ENCODE results near the gene CAMK1D.
"Not testable (repeated sequence)": the region's sequence is repeated elsewhere in the genome, so short reads cannot be mapped to it uniquely, and the experiment has no call there.

Gene CAMK1D

DNA sequence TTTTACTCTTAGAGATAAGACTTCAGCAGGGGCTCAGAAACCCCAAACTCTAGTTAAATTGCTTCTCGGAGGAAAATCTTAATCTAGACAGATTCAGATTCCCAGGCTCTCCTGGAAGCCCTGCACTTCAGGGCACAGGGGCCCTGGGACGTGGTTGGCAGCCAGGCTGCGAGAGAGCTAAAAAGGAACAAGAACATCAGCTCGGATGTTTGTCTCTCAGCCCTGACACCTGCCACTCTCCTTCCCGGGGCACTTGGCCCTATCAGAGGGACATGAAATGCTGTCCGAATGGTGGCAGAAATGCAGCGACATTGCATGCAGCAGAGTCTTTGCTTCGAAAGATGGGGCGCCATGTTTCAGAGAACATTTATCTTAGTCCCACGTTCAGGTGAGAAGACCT is 485.4 kb downstream of the CAMK1D start:
- DNase-seq = no peak

DNA sequence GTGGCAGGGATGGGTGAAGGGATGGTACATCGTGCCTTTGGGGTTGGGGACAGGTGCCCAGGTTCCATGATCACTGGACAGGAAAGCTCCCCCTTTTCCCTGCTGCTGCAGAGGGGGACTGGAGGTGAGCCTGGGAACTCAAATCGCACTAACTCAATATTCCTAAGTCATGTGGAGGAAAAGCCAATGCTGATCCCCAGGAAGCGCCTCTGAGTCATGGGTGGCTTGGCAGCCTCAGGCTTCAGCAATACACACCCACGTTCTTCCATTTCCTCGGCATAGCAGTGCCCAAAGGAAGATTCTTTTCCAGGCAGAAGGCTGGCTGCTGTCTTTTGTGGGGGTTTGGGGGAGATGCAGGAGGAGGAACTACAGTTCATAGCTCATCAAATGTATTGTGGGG is 486.4 kb downstream of the CAMK1D start:
- no peak for DNase-seq

DNA sequence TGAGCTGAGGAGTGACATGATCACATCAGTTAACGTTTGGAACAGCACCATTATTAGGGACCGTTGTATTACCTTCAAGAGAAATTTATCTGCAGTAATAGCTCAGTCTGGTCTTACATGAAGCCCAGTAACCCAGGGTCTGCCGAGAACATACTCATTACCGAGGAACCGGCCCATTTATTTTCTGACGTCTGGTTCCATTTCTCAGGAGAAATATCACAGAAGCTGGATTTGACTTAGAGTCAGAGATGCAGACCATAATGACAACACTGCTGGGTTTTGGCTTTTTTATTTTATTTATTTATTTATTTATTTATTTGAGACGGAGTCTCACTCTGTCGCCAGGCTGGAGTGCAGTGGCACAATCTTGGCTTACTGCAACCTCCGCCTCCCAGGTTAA is 489.0 kb downstream of the CAMK1D start:
- DNase-seq = no peak

DNA sequence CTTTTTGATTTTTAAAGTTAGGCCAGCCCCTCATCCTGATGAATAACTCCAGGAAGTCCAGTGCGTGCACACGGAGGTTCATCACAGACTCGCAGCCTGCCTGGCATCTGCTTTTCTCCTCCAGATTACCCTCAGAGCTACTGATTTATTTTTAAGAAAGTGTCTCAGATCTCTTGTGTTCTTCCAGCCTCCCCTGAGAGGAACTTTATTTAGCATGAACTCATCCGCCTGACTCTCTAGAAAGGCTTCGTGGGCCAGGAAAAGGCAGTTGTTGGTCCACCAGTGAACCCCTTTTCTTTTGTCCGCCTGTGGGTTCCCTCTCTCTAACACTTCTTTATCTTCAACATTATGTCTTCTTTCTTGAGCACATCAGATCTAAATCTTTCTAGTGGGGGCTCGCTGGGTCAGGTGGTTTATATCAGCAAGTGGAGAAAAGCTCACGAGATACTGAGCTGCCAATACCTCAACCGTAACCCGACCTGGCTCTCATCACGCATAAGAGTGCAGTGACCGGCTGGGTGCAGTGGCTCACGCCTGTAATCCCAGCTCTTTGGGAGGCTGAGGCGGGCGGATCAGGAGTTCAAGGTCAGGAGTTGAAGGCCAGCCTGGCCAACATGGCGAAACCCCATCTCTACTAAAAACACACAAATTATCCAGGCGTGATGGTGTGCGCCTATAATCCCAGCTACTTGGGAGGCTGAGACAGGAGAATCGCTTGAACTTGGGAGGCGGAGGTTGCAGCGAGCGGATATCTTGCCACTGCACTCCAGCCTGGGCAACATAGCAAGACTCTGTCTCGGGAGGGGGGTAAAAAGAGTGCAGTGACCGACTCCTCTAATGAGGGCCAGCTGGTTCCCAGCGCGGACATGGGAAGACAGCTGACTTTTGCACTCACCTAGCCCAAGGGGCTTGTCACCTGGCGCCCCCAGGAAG is 489.9 kb downstream of the CAMK1D start:
- peak; percentile 18 for DNase-seq

DNA sequence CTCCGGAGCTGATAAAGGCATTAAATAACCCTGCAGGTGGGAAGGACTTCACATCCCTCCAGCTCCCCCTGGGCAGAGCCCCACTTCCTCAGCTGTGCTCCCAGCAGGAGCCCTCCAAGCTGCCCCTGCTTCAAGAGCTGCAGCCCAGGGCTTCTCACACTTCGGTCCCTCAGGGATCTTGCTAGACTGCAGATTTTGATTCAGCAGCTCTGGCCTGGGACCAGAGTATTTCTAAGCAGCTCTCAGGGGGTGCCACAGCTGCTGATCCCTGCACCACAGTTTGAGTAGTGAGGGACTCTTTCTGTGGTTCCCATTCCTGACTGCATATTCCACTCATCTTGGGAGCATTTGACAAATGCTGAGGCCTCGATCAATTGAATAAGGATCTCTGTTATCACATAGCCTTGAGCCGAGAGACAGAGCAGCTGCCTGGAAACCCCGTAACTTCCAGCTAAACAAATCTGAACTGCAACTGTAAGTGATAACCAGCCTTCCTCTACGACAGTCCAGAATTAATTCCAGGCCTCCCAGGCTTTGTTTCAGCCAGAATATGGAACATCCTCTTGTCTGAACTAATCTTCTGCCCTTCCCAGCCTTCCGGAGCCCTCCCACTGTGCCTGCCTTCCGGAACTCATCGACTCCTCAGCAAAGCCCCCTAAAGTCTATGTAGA is 490.7 kb downstream of the CAMK1D start:
- no peak for DNase-seq

DNA sequence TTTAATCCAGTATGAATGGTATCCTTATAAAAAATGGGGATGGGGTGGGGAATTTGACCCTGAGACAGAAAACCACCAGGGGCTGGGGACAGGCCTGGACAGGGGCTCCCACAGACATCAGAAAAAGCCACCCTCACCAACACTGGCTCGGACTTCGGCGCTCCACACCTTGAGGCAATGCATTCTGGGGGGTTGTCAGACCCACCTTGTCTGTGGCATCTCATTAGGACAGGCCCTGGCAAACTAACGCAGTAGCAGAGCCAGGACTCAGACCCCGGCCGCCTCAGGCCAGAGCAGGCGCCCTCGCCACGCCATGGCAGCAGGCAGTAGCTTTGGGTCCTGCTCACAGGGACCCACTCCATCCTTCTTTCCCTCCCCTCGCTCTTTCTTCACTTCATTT is 492.1 kb downstream of the CAMK1D start:
- no peak for DNase-seq

DNA sequence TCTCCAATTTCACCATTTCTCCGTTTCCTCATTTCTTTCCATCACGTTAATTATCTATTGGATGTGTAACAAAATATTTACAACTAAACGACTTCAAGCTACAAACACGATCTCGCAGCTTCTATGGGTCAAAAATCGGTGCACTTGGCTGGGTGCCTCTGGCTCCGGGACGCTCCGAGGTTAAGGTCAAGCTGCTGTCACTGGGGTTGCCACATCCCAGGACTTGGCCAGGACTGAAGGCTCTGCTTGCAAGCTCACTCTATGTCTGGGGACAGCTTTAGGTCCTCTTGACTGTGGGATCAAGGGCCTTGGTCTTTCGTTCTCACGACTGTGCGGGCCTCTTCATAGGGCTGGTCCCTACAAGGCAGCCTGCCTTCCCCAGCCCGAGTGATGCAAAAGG is 492.5 kb downstream of the CAMK1D start:
- no peak for DNase-seq

DNA sequence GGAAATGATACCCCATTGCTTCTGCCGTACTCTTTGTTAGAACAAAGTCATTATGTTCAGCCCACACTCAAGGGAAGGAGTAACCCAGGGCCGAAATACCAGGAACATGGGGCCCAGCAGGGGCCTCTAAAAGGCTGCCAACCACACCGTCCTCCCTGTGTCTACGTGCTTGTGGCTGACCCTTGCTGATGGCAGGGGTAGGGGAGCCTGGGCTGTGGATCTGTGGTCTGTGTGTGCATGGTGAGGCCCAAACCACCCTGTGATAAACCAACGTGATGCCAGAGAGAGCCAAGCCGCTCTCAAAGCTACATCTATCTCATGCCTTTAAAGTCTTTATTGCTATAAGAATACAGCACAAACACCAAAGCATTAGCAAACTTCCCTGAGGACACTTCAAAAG is 493.0 kb downstream of the CAMK1D start:
- DNase-seq = no peak

DNA sequence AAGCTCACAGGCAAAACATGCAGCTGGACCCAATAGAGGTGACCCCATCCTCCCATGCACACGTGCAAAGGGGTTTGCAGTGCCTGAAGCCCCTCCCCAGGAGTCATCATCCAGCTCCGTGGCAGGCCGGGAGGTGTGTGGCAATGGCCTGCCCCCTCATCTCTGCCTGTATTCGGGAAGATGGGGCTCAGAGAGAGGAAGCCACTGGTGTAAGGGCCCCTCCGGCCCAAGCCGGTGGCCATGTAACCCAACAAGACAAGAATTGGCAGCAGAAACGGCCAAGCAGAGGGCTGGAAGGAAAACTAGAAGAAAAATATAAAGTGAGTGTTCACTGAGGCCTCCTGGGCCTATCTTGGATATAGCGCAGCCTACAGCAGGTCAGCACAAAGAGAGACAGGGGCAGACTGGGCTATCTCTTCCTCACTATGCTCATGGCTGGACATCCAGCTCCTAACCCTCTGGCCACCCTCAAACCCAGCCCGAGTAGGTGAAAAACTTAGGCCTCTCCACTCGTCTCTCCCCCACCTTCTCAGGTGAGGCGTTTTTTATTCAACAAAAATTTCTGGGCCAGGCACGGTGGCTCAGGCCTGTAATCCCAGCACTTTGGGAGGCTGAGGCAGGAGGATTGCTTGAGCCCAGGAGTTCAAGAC is 494.1 kb downstream of the CAMK1D start:
- DNase-seq = no peak

DNA sequence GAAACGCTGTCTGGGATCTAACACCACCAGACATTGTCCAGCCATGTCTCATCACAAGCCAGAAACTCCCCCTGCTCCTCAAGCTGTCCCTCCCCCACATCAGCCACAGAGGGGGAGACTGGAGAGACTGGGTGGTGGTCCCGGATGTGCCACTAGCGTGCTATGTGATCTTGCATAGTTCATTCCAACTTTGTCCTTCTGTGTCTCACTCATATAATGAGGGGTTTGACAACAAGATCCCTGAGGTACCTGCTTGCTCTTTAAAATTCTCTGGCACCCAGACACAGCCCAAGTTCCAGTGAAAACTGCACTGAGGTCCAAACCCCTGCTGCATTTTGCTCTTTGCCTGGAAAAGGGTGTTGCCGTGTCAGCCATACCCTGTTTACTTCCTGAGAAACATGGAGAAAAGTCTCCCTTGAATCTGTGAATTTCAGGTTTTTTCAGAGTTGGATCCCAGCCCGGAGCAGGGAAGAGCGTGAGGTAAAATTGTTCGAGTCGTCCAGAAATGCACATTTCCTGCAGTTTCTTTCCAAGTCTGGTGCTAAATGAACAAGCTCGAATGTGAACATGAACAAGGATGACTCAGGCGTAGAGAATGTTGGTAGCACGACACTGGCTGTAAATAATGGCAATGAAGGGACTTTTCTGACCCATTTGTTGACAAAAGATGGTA is 495.6 kb downstream of the CAMK1D start:
- peak; percentile 85 for DNase-seq

DNA sequence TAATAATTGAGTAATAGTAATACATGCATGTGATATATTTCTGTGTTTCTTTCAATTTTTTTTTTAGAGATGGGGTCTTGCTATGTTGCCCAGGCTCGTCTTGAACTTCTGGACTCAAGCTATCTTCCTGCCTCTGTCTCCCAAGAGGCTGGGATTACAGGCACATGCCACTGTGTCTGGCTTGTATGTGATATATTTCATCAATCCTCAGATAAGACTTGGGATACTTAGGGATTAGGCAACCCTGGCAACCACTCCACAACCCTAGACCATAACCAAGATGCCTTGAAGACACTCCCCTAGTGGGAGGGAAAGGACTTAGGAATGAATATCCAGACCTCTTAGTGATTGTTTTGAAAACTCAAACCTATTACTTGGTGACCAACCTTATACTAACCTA is 497.4 kb downstream of the CAMK1D start:
- DNase-seq = no peak

DNA sequence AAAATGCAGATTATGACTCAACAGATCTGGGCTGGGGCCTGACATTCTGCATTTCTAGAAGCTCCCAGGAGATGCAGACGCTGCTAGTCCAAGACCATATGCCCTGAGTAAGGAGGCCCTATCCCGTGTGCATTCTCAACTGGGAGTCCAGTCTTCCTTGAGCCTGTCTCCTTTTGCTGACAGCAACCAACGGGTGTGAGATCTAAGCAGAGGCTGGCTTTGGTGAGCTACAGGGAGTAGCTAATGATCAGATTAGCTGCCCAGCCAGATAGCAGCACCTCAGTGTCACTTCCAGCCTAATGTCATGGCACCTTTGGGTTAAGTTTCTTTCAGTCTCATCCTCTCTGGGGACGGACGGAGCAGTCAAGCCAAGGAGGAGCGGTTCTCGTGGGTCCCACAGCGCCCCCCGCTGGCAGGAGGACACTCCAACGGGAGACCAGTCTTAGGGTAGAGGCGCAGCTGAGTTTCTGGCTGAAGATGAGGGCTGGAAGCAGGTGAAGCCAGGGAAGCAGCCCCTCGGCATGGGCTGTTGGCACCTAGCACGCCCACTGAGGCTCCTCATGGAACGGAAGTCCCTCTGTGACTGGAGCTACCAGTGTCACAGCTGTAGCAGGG is 498.1 kb downstream of the CAMK1D start:
- peak; percentile 66 for DNase-seq

DNA sequence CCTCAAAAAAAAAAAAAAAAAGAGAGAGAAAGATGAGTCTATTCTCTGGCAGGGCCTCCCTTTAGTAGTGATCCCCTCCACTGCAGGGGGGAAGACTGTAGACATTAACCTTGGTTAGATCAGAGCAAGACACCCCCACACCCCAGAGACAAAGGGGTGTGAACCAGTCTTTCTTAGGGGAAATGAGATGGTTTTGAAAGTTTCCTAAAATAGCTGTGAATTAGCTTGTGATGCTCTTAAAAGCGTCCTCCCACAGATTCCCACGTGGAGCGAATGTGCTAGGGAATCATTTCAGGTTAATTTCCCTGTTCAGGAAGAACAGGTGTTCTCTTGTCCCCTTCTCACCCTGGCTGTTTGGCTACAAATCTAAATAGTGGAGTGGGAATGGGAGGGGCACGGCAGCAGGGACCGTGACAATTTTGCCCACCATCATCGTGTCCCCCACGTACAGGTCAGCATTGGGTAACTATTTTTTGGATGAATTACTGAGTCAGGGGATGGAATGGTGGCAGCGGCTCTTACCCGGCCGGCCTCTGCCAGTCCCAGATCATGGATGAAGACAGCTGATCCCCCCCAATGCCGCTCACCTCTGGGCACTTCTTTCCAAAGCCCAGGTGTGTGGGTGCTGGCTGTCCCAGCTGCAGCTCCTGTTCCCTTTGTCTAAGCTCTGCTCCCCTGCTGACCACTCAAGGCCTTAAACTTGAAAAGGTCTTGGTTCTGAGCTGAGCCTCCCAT is 499.3 kb downstream of the CAMK1D start:
- DNase-seq = no peak

DNA sequence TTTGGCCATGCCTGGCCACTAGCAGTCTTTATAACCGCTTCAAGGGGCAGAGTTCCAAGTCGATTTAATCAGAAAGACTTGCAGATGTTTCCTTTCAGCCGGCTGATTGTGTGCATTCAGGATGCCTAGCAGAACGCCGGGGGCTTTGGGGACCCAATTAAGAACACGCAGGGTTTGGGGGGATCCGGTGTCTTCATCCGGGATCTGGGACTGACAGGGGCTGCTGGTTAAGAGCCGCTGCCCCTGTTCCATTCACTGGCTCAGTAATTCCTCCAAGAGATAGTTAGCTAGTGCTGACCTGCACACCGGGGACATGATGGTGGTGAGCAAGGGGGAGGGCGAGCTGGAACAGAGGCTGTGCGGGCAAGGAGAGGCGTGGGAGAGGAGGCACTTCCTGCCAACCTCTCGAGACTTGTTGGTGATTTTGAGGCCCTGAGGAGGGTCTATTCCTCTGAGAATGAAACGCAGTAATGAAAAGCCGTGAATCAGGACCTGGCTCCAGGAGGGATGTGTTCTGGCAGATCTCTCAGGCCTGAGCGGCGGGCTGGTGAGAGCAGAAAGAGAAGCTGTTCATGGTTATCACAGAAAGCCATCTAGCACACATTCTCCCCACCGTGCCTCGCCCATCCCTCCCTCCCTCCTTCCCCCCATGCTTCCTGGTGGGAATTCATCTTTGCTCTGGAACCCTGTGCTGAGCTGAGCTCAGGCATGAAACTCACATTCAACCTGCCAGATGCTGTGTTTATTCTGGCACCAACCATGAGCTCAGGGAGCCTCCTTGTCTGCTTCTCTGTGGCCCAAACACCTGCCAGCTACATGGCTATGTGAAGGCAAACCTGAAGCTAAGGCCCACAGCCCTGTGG is 500.2 kb downstream of the CAMK1D start:
- peak; percentile 50 for DNase-seq

DNA sequence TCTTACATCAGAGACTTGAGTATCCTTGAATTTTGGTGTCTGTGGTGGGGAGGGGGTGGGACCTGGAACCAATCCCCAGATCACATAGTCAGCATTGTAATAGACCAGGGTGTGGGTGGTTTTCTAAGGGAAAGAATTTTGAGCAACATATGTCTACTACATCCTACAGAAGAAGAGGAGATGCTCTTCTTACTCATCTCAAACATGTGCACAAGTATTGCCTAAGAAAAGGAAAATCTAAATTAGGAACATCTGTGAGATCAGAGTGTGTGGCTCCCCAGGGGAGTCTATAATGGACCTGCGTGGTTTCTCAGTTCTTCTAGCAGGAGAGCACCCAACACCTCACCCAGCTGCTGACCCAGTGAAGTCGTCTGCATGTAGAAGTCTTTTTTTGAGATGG is 503.3 kb downstream of the CAMK1D start:
- no peak for DNase-seq

DNA sequence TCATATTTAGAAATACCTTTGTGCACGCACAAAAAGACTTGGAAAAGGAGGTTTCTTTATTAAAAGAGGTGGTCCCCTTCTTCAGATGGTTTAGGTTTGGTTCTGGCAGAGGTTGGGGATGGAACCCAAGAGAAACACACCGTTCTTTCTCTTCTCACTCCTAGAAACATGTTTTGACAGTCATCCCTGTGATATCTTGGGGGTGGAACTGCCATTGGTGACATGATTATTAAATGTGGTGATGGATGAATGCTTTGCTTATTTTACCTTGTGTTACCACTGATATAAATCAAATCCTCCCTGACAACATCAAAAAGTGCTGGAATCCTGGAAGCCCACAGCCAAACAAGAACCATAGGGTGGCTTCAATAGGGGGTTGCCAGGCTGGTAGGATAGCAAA is 505.6 kb downstream of the CAMK1D start:
- no peak for DNase-seq

DNA sequence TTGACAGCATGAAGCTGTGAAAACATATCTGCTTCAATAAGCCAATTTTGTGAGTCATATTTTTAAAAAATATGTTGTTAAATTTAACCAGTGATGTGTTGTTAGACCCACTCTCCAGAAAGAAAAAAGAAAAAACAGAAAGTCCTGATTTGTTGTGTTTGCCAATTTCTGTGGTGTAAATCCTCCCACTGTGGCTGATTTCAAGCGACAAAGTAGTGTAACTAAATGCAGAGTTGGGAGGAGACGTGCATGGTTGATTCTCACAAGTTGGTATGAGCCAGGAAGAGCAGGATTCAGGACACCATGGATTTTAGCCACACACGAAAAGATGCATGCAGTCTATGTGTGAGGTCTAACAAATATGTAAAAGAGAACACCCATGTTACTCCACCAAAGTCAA is 513.1 kb downstream of the CAMK1D start:
- DNase-seq = no peak

DNA sequence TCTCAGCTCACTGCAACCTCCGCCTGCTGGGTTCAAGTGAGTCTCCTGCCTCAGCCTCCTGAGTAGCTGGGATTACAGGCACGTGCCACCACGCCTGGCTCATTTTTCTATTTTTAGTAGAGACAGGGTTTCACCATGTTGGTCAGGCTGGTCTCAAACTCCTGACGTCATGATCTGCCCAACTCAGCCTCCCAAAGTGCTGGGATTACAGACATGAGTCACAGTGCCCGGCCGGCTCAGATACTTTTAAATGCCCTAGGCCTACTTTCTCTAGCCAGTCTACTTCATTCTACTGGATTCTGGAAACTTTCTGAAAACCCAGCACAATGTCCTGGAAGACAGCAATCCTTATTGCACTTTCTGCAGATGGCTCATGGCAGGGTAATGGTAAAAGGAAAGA is 516.2 kb downstream of the CAMK1D start:
- not testable (repeated sequence) for DNase-seq

DNA sequence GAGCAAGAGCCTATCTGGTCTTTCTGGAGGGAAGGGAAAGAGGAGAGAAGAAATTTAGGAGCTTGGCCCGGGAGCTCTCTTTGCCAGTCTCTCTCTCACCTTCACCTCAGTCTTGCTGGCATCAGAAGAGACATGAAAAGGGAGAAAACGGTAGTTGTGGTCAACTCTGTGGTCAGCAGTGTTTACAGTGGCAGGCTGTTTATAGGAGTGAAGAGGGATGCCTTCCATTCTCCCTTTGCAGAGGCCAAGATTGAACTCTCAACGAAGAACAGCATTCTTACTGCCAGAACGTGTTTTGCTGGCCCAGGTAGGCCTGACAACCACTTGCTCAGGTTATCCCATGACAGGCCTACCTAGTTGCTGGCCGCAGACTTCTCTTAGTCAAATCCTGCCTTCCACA is 518.9 kb downstream of the CAMK1D start:
- DNase-seq = peak; percentile 31

DNA sequence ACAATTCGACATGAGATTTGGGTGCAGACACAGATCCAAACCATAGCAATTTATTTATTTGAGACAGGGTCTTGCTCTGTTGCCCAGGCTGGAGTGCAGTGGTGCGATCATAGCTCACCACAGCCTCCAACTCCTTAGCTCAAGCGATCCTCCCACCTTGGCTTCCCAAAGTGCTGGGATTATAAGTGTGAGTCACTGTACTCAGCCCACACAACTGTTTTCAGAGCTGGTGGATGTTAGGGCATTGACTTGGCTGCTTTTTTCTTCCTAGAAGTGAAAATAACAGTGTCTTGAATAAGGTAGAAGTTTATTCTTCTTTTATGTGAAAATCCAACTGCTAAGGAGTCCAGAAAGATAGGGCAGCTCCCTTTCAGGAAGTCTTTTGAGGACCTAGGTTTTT is 520.1 kb downstream of the CAMK1D start:
- no peak for DNase-seq

DNA sequence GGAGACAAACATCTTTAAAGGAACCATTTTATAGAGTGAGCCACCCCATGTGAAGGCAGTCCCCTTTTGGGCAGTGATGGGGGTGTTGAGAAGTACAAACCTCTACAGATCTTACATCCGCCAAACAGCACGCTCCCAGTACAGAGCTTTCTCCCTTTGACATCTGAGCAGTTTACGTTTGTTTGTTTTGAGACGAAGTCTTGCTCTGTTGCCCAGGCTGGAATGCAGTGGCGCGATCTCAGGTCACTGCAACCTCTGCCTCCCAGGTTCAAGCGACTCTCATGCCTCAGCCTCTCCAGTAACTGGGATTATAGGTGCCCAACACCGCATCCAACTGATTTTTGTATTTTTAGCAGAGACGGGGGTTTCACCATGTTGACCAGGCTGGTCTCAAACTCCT is 523.2 kb downstream of the CAMK1D start:
- no peak for DNase-seq
